ENCODE data around the gene DGKI. TPM values are rescaled to one million over a fixed set of nuclear protein-coding genes. Genes with fewer than 3 reads are reported as not detected.

The DGKI gene
- total RNA-seq, 1 experiment from 2014 or later, result 0.55 TPM

DNA sequence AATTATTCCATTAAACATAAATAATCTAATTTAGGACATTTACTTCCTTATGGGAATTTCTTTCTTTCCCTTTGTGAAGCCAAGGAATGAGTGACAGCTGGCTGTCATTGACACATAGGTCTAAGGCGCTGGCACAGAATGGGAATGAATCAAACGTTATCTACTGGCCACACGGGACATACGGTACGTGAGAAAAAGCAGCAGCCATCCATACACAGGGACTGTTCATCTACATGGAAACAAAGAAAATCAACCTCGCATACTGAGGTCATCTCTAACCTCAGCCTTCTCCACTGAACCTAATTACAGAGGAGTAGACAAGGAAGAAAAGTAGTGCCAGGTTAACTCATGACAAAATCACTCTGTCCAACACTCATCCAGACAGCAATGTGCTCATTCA lies 376.9 kb downstream of the DGKI start:
- WGBS (ENCODE audit: extremely low coverage, insufficient read length, low lambda C conversion rate), result no CpG with 5 or more reads among the region's 6 CpGs

More for the DNA sequence above, 376.9 kb downstream of the DGKI start:
- H3K79me1 ChIP-seq (ENCODE audit: insufficient read depth, low read depth, low read length, poor library complexity, severe bottlenecking), result no peaks in the 10 kb centered on the region
- H3K4me2 ChIP-seq (ENCODE audit: insufficient read depth, insufficient read length, low read length), result no peak overlapping the region
- no peak overlapping the region for H3T11ph ChIP-seq (ENCODE audit: low read length)
- TF ChIP-seq, protein P1, sequence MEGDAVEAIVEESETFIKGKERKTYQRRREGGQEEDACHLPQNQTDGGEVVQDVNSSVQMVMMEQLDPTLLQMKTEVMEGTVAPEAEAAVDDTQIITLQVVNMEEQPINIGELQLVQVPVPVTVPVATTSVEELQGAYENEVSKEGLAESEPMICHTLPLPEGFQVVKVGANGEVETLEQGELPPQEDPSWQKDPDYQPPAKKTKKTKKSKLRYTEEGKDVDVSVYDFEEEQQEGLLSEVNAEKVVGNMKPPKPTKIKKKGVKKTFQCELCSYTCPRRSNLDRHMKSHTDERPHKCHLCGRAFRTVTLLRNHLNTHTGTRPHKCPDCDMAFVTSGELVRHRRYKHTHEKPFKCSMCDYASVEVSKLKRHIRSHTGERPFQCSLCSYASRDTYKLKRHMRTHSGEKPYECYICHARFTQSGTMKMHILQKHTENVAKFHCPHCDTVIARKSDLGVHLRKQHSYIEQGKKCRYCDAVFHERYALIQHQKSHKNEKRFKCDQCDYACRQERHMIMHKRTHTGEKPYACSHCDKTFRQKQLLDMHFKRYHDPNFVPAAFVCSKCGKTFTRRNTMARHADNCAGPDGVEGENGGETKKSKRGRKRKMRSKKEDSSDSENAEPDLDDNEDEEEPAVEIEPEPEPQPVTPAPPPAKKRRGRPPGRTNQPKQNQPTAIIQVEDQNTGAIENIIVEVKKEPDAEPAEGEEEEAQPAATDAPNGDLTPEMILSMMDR (conservative IDR thresholded peaks at IDR 0.05), result no peak
- Mint-ChIP-seq H3K9me3 (no peaks in the 10 kb centered on the region), H3K4me3 (no peak overlapping the region), H3K27ac (no peak overlapping the region; a peak in 1 of 7 replicates), H3K36me3 (ENCODE audit: insufficient read depth in 1 of 3, low read depth in 3 of 3) (no peaks in the 10 kb centered on the region), H3K27me3 (ENCODE audit: low read depth) (no peaks in the 10 kb centered on the region), H3K4me1 (peaks cover 0 to 3% of the 10 kb centered on the region in 2 experiments; a peak in 1 of 4 replicates)
- H2BK15ac ChIP-seq (ENCODE audit: low read depth, low read length), result no peak overlapping the region
- H3K27ac ChIP-seq (ENCODE audit: insufficient read length, low read depth, low read length), result no peak overlapping the region
- H2BK20ac ChIP-seq (ENCODE audit: low read depth, low read length, poor library complexity, severe bottlenecking), result no peak overlapping the region
- H4K91ac ChIP-seq (ENCODE audit: insufficient read length, low read depth, low read length), result no peak overlapping the region
- H3K9ac ChIP-seq (ENCODE audit: extremely low read depth, insufficient read length, low read length), result no peak overlapping the region
- no peak overlapping the region for H2BK12ac ChIP-seq (ENCODE audit: insufficient read length, low read depth, low read length)
- no peak overlapping the region for H3K4ac ChIP-seq (ENCODE audit: low read depth, low read length)
- no peak overlapping the region for H2BK120ac ChIP-seq (ENCODE audit: low read depth, low read length, poor library complexity, severe bottlenecking)
- H2AFZ ChIP-seq (ENCODE audit: low read length), result no peak overlapping the region
- no peak overlapping the region for H3K23ac ChIP-seq (ENCODE audit: insufficient read length, low read depth, low read length)
- H3K4me1 ChIP-seq (ENCODE audit: insufficient read depth, low read length), result no peaks in the 10 kb centered on the region
- no peaks in the 10 kb centered on the region for H4K20me1 ChIP-seq (ENCODE audit: control insufficient read depth, insufficient read depth, insufficient read length)
- DNase-seq, result no peak
- no peaks in the 10 kb centered on the region for H3K23me2 ChIP-seq (ENCODE audit: insufficient read length, low read depth, low read length, poor library complexity, severe bottlenecking)
- H3K79me2 ChIP-seq (ENCODE audit: insufficient read depth, low read length), result no peaks in the 10 kb centered on the region
- no peak overlapping the region for H2AK5ac ChIP-seq (ENCODE audit: insufficient read length, low read length)
- H3K27me3 ChIP-seq (ENCODE audit: insufficient read depth, low read length), result no peaks in the 10 kb centered on the region
- no peak overlapping the region for H3K56ac ChIP-seq (ENCODE audit: insufficient read length, low read depth, low read length)
- H4K5ac ChIP-seq (ENCODE audit: insufficient read length, low read depth, low read length), result no peak overlapping the region
- H3K14ac ChIP-seq (ENCODE audit: insufficient read depth, low read length), result no peak overlapping the region
- no peaks in the 10 kb centered on the region for H3K9me3 ChIP-seq (ENCODE audit: control insufficient read depth, low read depth, low read length)
- H2BK5ac ChIP-seq (ENCODE audit: insufficient read length, low read length), result no peak overlapping the region
- no peak overlapping the region for H4K8ac ChIP-seq (replicated peaks; ENCODE audit: insufficient read length, low read depth, low read length)
- H3K18ac ChIP-seq (ENCODE audit: insufficient read length, low read depth, low read length), result no peak overlapping the region
